K562 (cell line): ENCODE results near the gene RNF112. TPM values are rescaled to one million over a fixed set of nuclear protein-coding genes. Genes with fewer than 3 reads are reported as not detected.

Experiments used
- ATAC-seq: fragments of 200-7000 bp; cut with Tn5 transposase; 3 replicates; pipeline ENCODE4 v1.9.1; 2020; ENCODE audit warnings: moderate library complexity
- BruUV-seq: library from RNA; stranded (reverse); fragments of 400-500 nt; replicated peaks from 2 replicates; lab custom pipeline; 2021; lab: Mats Ljungman, UMichigan
- CTCF ChIA-PET: fragments of 300-600 bp; formaldehyde crosslinking; extraction: SDS; loops from one replicate; lab custom pipeline; 2021; ENCODE audit warnings: low intra/inter-chr PET ratio; lab: Yijun Ruan, JAX
- POLR2A ChIA-PET: fragments of 300-600, 350-650 bp; sonication (Branson Sonifier 250); formaldehyde crosslinking; extraction: SDS; loops from one replicate; lab custom pipeline; 2021; ENCODE audit warnings: antibody characterized with exemption, inconsistent platforms; lab: Yijun Ruan, JAX
- DNase-seq, 4 experiments: peaks; one replicate each; pipeline versions ENCODE4 v3.0.0 to v3.0.0-alpha.2; 2011 to 2018; ENCODE audit warnings: low spot score in 3 of 4, mixed read lengths in 3 of 4; ENCODE audit errors: extremely low read depth in 1 of 4
- FAIRE-seq: peaks from 2 replicates; lab custom pipeline; 2011; peaks lifted over from hg19 to GRCh38; lab: Jason Lieb, UNC
- H2AFZ ChIP-seq: 2 replicates; pipeline ENCODE4 v1.6.0; 2011; ENCODE audit warnings: low read depth, low read length, control low read depth, inconsistent platforms
- H3K27ac ChIP-seq: fragments of 200-600 bp; 3 replicates; pipeline ENCODE4 v1.8.0; 2011; ENCODE audit warnings: low read depth, mild to moderate bottlenecking, control low read depth, inconsistent platforms, low read length, moderate library complexity, mixed read lengths; ENCODE audit errors: extremely low read depth
- H3K27me3 ChIP-seq, 2 experiments: fragments of 300-600 bp in 1 of 2; 2 replicates in 1 of 2; 3 replicates in 1 of 2; pipeline versions ENCODE4 v1.6.0 to v1.8.0; 2011; ENCODE audit warnings: inconsistent platforms in 2 of 2, low read length in 2 of 2, mild to moderate bottlenecking in 1 of 2, mixed read lengths in 1 of 2, moderate library complexity in 1 of 2; ENCODE audit not compliant: control insufficient read depth in 2 of 2, insufficient read depth in 2 of 2
- H3K36me3 ChIP-seq: fragments of 300-600 bp; 3 replicates; pipeline ENCODE4 v1.8.0; 2011; ENCODE audit warnings: mild to moderate bottlenecking, low read length, inconsistent platforms; ENCODE audit not compliant: control insufficient read depth, insufficient read depth
- H3K4me1 ChIP-seq, 2 experiments: fragments of 200-600 bp in 1 of 2; replicated peaks in 1 of 2; 2 replicates in 1 of 2; 3 replicates in 1 of 2; pipeline versions ENCODE4 v1.5.1 to v1.8.0; 2011; ENCODE audit warnings: inconsistent platforms in 2 of 2, low read length in 2 of 2, mild to moderate bottlenecking in 1 of 2, mixed read lengths in 1 of 2, moderate library complexity in 1 of 2; ENCODE audit not compliant: control insufficient read depth in 2 of 2, insufficient read depth in 2 of 2
- H3K4me2 ChIP-seq: 2 replicates; pipeline ENCODE4 v1.6.1; 2011; ENCODE audit warnings: low read length, control low read depth, inconsistent platforms, mixed read lengths; ENCODE audit not compliant: insufficient read depth
- H3K4me3 ChIP-seq: fragments of 200-600 bp; sonication (generic), shearing (Covaris generic); 2 replicates; pipeline ENCODE4 v1.5.1; 2016; ENCODE audit warnings: control low read depth, inconsistent platforms
- H3K79me2 ChIP-seq: fragments of 200-600 bp; 3 replicates; pipeline ENCODE4 v1.8.0; 2011; ENCODE audit warnings: low read length, inconsistent platforms; ENCODE audit not compliant: control insufficient read depth, insufficient read depth
- H3K9ac ChIP-seq, 2 experiments: 2 replicates each; pipeline versions ENCODE4 v1.6.0 to v1.6.1; 2011; ENCODE audit warnings: low read depth in 2 of 2, low read length in 2 of 2, control low read depth in 1 of 2, inconsistent platforms in 1 of 2, mild to moderate bottlenecking in 1 of 2, mixed read lengths in 1 of 2; ENCODE audit not compliant: insufficient read depth in 1 of 2
- H3K9me1 ChIP-seq: one replicate; pipeline ENCODE4 v1.6.0; 2011; ENCODE audit warnings: inconsistent platforms, mild to moderate bottlenecking, low read length, moderate library complexity; ENCODE audit not compliant: control insufficient read depth, insufficient read depth
- H3K9me3 ChIP-seq: replicated peaks from 2 replicates; pipeline ENCODE4 v1.5.1; 2011; ENCODE audit warnings: low read depth, low read length, inconsistent platforms; ENCODE audit not compliant: control insufficient read depth, insufficient read depth
- H4K20me1 ChIP-seq: replicated peaks from 2 replicates; pipeline ENCODE4 v1.6.1; 2011; ENCODE audit warnings: low read length, inconsistent platforms, mixed read lengths; ENCODE audit not compliant: control insufficient read depth, insufficient read depth
- CHCHD3 ChIP-seq: fragments of 250-450 bp; sonication (Bioruptor Pico); IDR thresholded peaks from 2 replicates; pipeline ENCODE4 v2.1.2; 2022; ENCODE audit warnings: mild to moderate bottlenecking
- CREBBP ChIP-seq: IDR thresholded peaks from one replicate; pipeline ENCODE4 v1.6.1; 2012; ENCODE audit warnings: low read depth, mild to moderate bottlenecking, control low read depth, inconsistent platforms, low read length
- NCOA6 ChIP-seq: fragments of 450-650 bp; IDR thresholded peaks from 2 replicates; pipeline ENCODE4 v1.6.1; 2017; ENCODE audit warnings: mild to moderate bottlenecking
- NELFE ChIP-seq: IDR thresholded peaks from 2 replicates; pipeline ENCODE4 v1.6.1; 2011; ENCODE audit warnings: mild to moderate bottlenecking; ENCODE audit not compliant: insufficient read depth, insufficient read length
- RFX5 ChIP-seq: IDR thresholded peaks from 2 replicates; pipeline ENCODE4 v1.6.1; 2011; ENCODE audit warnings: low read depth, mild to moderate bottlenecking, improper control_type of control experiment, low read length
- SRSF7 ChIP-seq: fragments of 200-400 bp; formaldehyde crosslinking; optimal IDR thresholded peaks from 2 replicates; pipeline ENCODE3; 2017; ENCODE audit warnings: mild to moderate bottlenecking, low read depth, low read length
- TAF15 ChIP-seq: fragments of 200-400 bp; formaldehyde crosslinking; IDR thresholded peaks from 2 replicates; pipeline ENCODE4 v1.6.1; 2017; ENCODE audit warnings: mild to moderate bottlenecking, low read depth, low read length, moderate library complexity
- TOE1 ChIP-seq, 2 experiments: fragments of 450-650 bp in 1 of 2; sonication (generic) in 1 of 2; formaldehyde crosslinking in 1 of 2; IDR thresholded peaks; 2 replicates each; pipeline versions ENCODE4 v1.7.1 to v1.8.0; 2016 to 2022; ENCODE audit warnings: borderline replicate concordance in 2 of 2, mild to moderate bottlenecking in 2 of 2, antibody characterized with exemption in 1 of 2, inconsistent platforms in 1 of 2, low read depth in 1 of 2, missing genetic modification reagents in 1 of 2, moderate library complexity in 1 of 2
- ZBTB7A ChIP-seq: IDR thresholded peaks from 2 replicates; pipeline ENCODE4 v1.6.1; 2011; ENCODE audit warnings: low read depth, mild to moderate bottlenecking, low read length, moderate library complexity, borderline replicate concordance; ENCODE audit not compliant: control insufficient read depth
- ZFP30 ChIP-seq: fragments of 250-450 bp; sonication (Bioruptor Pico); IDR thresholded peaks from 2 replicates; pipeline ENCODE4 v1.8.0; 2022; ENCODE audit warnings: moderate library complexity, mild to moderate bottlenecking, inconsistent platforms, borderline replicate concordance
- ZNF766 ChIP-seq: fragments of 200-800 bp; sonication (Bioruptor generic); conservative IDR thresholded peaks from 2 replicates; pipeline ENCODE4 v1.6.1; 2016; ENCODE audit warnings: missing genetic modification characterization, missing compliant biosample characterization
- WGBS: fragments of 100-300 bp; shearing (Covaris generic); methylation state at CpG from one replicate; pipeline ENCODE4 v1.1.6; 2016; ENCODE audit warnings: low coverage, mixed read lengths; ENCODE audit not compliant: insufficient coverage; ENCODE audit errors: missing lambda C conversion rate; 5-methylcytosine and 5-hydroxymethylcytosine counted together
- in situ Hi-C: fragments of 300-500 bp; cut with MboI; formaldehyde crosslinking; loops from 4 replicates; pipeline ENCODE4 v1.15.0; 2018; ENCODE audit warnings: inconsistent platforms, mixed read lengths
- intact Hi-C: fragments of 100-400 bp; cut with micrococcal nuclease; formaldehyde crosslinking; loops from 2 replicates; pipeline ENCODE4 v1.14.2; 2022
- polyA plus RNA-seq, 8 experiments: library from polyadenylated mRNA; depleted of rRNA in 4 of 8; stranded (reverse) in 5 of 8; unstranded in 3 of 8; fragments of >200 nt; fragmentation: Nextera tagmentation in 2 of 8; fragmentation: Illumina TruSeq in 1 of 8; extraction: Ambion mirVana in 2 of 8; extraction: Trizol in 1 of 8; gene quantifications; 2 replicates each; pipeline versions ENCODE4 v1.2.1 to v1.2.3, GENCODE V29; 2011 to 2014; ENCODE audit warnings: inconsistent platforms in 1 of 8, missing spikeins in 1 of 8
- total RNA-seq, 7 experiments: library from RNA; depleted of rRNA in 6 of 7; stranded (reverse); fragments of >200 nt in 6 of 7; fragmentation: Illumina TruSeq in 2 of 7; extraction: Trizol in 2 of 7; gene quantifications; 2 replicates each; pipeline versions ENCODE4 v1.2.1 to v1.2.3, GENCODE V29; 2011 to 2021; ENCODE audit warnings: low replicate concordance in 1 of 7
- TF ChIP-seq, protein P1 (sequence below): fragments of 250-450 bp; sonication (Bioruptor Pico); IDR thresholded peaks from 2 replicates; pipeline ENCODE4 v1.8.0; 2021; ENCODE audit warnings: moderate library complexity, mild to moderate bottlenecking, inconsistent platforms
- TF ChIP-seq, protein P2 (sequence below): sonication (generic); formaldehyde crosslinking; IDR thresholded peaks from 2 replicates; pipeline ENCODE4 v1.8.1; 2023; ENCODE audit warnings: mild to moderate bottlenecking, missing genetic modification reagents
- TF ChIP-seq, protein P3 (sequence below): fragments of 250-450 bp; sonication (Bioruptor Pico); IDR thresholded peaks from 2 replicates; pipeline ENCODE4 v1.4.0; 2020; ENCODE audit warnings: mild to moderate bottlenecking, moderate library complexity

Gene RNF112
- total and polyA plus RNA-seq, 9 of the 15 experiments (the other 6 are each of a cell fraction or from before 2014, with no cell fraction given) = 0.05 TPM; not detected in 8

GRCh38 chr17:19384723-19385391 is 26.2 kb upstream of the RNF112 start:
- peaks cover 16% of the 10 kb centered on the region; the same call in 2 of the 3 replicates for H3K36me3 ChIP-seq
- 0 out of 4 replicates have a peak overlapping the region, but pooled peaks of 1 of the 2 experiments have one; percentile 28 for H3K9ac ChIP-seq
- no peaks in the 10 kb centered on the region for H3K27me3 ChIP-seq
- ChIA-PET POLR2A (no interaction called here), CTCF (no interaction called here)
- H3K4me2 ChIP-seq = no peak overlapping the region
- FAIRE-seq = no peak
- H3K9me3 ChIP-seq = no peaks in the 10 kb centered on the region
- H2AFZ ChIP-seq = no peak overlapping the region
- no peaks in the 10 kb centered on the region for H3K9me1 ChIP-seq
- intact Hi-C loops = no loop called here
- ATAC-seq = peak; percentile 80
- BruUV-seq = no TSS peak
- H3K27ac ChIP-seq = no peak overlapping the region; the same call in 2 of the 3 replicates
- no peaks in the 10 kb centered on the region for H3K79me2 ChIP-seq
- DNase-seq = peak; percentile 14 to 51 (median 34)
- in situ Hi-C loops = no loop called here
- WGBS = 43% methylated on average over 7 of the region's 16 CpGs
- H4K20me1 ChIP-seq = no peaks in the 10 kb centered on the region
- H3K4me1 ChIP-seq = peaks cover 3 to 27% of the 10 kb centered on the region in 2 experiments; a peak in 4 of 5 replicates
- H3K4me3 ChIP-seq = no peak overlapping the region
- TF ChIP-seq CREBBP (no peak), SRSF7 (no peak), NELFE (no peak), ZNF766 (CRISPR knock-in tag) (0 out of 2 replicates have a peak, but pooled peaks have one; percentile 48), CHCHD3 (CRISPR knock-in tag) (no peak), ZFP30 (CRISPR knock-in tag) (no peak), TAF15 (no peak), NCOA6 (no peak), TOE1 (IDR thresholded peaks at IDR 0.05; ENCODE audit: borderline replicate concordance) (no peak), TOE1 (CRISPR knock-in tag; IDR thresholded peaks at IDR 0.05; ENCODE audit: borderline replicate concordance, low read depth) (no peak), ZBTB7A (no peak), RFX5 (no peak)
- TF ChIP-seq, protein P1, sequence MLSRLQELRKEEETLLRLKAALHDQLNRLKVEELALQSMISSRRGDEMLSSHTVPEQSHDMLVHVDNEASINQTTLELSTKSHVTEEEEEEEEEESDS (CRISPR knock-in tag) = no peak
- TF ChIP-seq, protein P2, sequence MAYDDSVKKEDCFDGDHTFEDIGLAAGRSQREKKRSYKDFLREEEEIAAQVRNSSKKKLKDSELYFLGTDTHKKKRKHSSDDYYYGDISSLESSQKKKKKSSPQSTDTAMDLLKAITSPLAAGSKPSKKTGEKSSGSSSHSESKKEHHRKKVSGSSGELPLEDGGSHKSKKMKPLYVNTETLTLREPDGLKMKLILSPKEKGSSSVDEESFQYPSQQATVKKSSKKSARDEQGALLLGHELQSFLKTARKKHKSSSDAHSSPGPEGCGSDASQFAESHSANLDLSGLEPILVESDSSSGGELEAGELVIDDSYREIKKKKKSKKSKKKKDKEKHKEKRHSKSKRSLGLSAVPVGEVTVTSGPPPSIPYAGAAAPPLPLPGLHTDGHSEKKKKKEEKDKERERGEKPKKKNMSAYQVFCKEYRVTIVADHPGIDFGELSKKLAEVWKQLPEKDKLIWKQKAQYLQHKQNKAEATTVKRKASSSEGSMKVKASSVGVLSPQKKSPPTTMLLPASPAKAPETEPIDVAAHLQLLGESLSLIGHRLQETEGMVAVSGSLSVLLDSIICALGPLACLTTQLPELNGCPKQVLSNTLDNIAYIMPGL = no peak
- TF ChIP-seq, protein P3, sequence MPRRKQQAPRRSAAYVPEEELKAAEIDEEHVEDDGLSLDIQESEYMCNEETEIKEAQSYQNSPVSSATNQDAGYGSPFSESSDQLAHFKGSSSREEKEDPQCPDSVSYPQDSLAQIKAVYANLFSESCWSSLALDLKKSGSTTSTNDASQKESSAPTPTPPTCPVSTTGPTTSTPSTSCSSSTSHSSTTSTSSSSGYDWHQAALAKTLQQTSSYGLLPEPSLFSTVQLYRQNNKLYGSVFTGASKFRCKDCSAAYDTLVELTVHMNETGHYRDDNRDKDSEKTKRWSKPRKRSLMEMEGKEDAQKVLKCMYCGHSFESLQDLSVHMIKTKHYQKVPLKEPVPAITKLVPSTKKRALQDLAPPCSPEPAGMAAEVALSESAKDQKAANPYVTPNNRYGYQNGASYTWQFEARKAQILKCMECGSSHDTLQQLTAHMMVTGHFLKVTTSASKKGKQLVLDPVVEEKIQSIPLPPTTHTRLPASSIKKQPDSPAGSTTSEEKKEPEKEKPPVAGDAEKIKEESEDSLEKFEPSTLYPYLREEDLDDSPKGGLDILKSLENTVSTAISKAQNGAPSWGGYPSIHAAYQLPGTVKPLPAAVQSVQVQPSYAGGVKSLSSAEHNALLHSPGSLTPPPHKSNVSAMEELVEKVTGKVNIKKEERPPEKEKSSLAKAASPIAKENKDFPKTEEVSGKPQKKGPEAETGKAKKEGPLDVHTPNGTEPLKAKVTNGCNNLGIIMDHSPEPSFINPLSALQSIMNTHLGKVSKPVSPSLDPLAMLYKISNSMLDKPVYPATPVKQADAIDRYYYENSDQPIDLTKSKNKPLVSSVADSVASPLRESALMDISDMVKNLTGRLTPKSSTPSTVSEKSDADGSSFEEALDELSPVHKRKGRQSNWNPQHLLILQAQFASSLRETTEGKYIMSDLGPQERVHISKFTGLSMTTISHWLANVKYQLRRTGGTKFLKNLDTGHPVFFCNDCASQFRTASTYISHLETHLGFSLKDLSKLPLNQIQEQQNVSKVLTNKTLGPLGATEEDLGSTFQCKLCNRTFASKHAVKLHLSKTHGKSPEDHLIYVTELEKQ (CRISPR knock-in tag) = no peak
